Heart left ventricle (tissue), 16 donors: Measurements from ENCODE around the gene WBP1L. TPM values are rescaled to one million over a fixed set of nuclear protein-coding genes. Genes with fewer than 3 reads are reported as not detected.
A peak's percentile ranks its signal among the peaks of the same experiment; 100 is the strongest.

Experiments
- ATAC-seq, 4 donors: fragments of 200-7000 bp; cut with Tn5 transposase; one replicate each; pipeline ENCODE4 v1.9.1; 2020 to 2022; ENCODE audit warnings: moderate library complexity in 4 of 4, mild to moderate bottlenecking in 3 of 4, moderate number of reproducible peaks in 1 of 4
- DNase-seq, 5 donors: peaks; one replicate each; pipeline ENCODE4 v3.0.0-alpha.2; 2020
- H3K27ac ChIP-seq, 12 donors: fragments of 200-600 bp; sonication (generic) in 4 of 12; one replicate each; pipeline versions ENCODE4 v1.5.0 to v1.8.0; 2016 to 2022; ENCODE audit warnings: mild to moderate bottlenecking in 2 of 12
- H3K27me3 ChIP-seq, 9 donors: fragments of 200-600 bp; sonication (generic) in 2 of 9; one replicate each; pipeline versions ENCODE4 v1.5.1 to v1.8.0; 2016 to 2022; ENCODE audit warnings: mild to moderate bottlenecking in 3 of 9
- H3K36me3 ChIP-seq, 9 donors: fragments of 200-600 bp; sonication (generic) in 2 of 9; one replicate each; pipeline versions ENCODE4 v1.5.0 to v1.8.0; 2018 to 2022; ENCODE audit warnings: mild to moderate bottlenecking in 2 of 9
- H3K4me1 ChIP-seq, 12 donors: fragments of 200-600 bp; sonication (generic) in 4 of 12; one replicate each; pipeline versions ENCODE4 v1.5.0 to v1.8.0; 2016 to 2022; ENCODE audit warnings: mild to moderate bottlenecking in 3 of 12
- H3K4me3 ChIP-seq, 12 donors: fragments of 200-600 bp; sonication (generic) in 4 of 12; one replicate each; pipeline versions ENCODE4 v1.5.0 to v1.8.0; 2017 to 2022; ENCODE audit warnings: mild to moderate bottlenecking in 9 of 12, moderate library complexity in 4 of 12
- H3K9me3 ChIP-seq, 12 donors: fragments of 200-600 bp; sonication (generic) in 4 of 12; one replicate each; pipeline versions ENCODE4 v1.5.0 to v1.8.0; 2016 to 2022; ENCODE audit warnings: mild to moderate bottlenecking in 1 of 12
- POLR2A ChIP-seq, 2 donors: fragments of 450-650 bp; IDR thresholded peaks; one replicate each; pipeline ENCODE4 v1.6.1; 2017; ENCODE audit warnings: antibody characterized with exemption in 2 of 2, mild to moderate bottlenecking in 2 of 2, moderate library complexity in 2 of 2
- WGBS, 4 donors: extraction: QIAGEN DNeasy Blood & Tissue Kit in 2 of 4; methylation state at CpG; one replicate each; pipeline versions ENCODE4 v1.1.5 to v1.1.7; 2013 to 2018; 5-methylcytosine and 5-hydroxymethylcytosine counted together
- intact Hi-C, 10 donors: fragments of 100-400 bp; cut with DNase I; formaldehyde crosslinking; loops; one replicate each; pipeline versions ENCODE4 v1.11.1 to v1.14.2; 2022
- polyA plus RNA-seq, 2 donors: library from polyadenylated mRNA; stranded (reverse); fragments of 200-250 nt; gene quantifications; one replicate each; pipeline ENCODE4 v1.2.3, GENCODE V29; 2013
- total RNA-seq, 9 donors: library from RNA; depleted of rRNA in 2 of 9; stranded (reverse); fragments of >200 nt in 2 of 9; fragmentation: NEBNext Ultra II Directional in 3 of 9; extraction: Animal tissue kit (Norgen Biotek cat#: 25700) in 3 of 9; gene quantifications; one replicate each; pipeline versions ENCODE4 v1.1.0 to v1.2.4, GENCODE V29; 2016 to 2023
- TF ChIP-seq, protein P1 (sequence below), 12 donors: fragments of 200-600 bp; sonication (generic) in 4 of 12; IDR thresholded peaks; one replicate each; pipeline versions ENCODE4 v1.5.0 to v1.8.0; 2018 to 2022; ENCODE audit warnings: antibody characterized with exemption in 12 of 12, mild to moderate bottlenecking in 5 of 12
- donor health status: ischemic (EF 13 %, LVEDD 7.1; RV severe dilation, severe dysfunction).
- donor health status: healthy with polysubstance abuse.
- donor health status: DM: no; HTN: yes; CAD: no.
- donor health status: DM: no; HTN: no; CAD: no.
- donor health status: ischemic (EF 25% LVEDD 6.9; RV normal size, moderate dysfunction).
- donor health status: ischemic (EF 25% LVEDD 5.7; RV mildly dilated, moderate dysfunction).
- donor health status: healthy.
- donor health status: DM: yes; HTN: yes; CAD: no.
- donor health status: ischemic (EF 35%, LVEDD 5.7; RV mildly dilated, moderate dysfunction).
- donor health status: nonischemic (EF 11% LVEDD 7.7; RV severe dilation, severe dysfunction).
- donor health status: DM: yes; HTN: yes; CAD: no.
- donor health status: PGD.
- donor health status: ischemic (EF 29% LVEDD 5.4; RV normal size, mild dysfunction).
- donor health status: nonischemic (EF 23%, LVEDD 6.1; RV moderate dilation, normal function).

WBP1L gene
- total and polyA plus RNA-seq, 11 donors = 10.7 to 75.1 (median 27.6) TPM

DNA sequence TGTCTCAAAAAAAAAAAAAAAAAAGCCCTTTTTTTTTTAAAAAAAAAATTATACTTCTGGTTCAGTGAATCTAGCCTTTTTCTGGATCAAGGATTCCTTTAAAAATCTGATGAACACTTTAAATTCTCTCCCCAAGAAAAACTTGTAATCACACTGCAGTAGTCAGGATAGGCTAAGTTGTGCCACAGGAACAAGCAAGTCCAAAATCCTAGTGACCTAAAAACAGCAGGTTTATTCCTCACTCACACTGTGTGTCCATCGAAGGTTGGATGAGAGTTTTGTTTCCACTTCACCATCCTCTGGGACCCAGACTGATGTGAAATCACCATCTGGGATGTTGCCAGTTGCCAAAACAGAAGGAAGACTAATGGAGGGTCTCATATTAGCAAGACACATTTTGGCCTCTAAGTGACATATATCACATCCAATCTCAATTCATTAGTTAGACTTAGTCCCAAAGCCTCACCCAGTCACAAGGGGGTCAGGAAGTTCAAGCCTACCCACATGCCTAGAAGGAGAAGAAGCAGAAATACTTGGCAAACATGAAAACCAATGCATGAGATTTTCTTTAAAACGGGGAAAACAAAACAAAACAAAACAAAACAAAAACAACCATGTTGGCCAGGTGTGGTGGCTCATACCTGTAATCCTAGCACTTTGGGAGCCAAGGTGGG, 60.8 kb downstream of the WBP1L start:
- H3K27ac ChIP-seq = peak overlapping the region in 2 of 12 donors; percentile 85 to 93
- H3K9me3 ChIP-seq = no peaks in the 10 kb centered on the region
- DNase-seq = no peak
- H3K4me3 ChIP-seq = no peak overlapping the region
- 75 to 83% (median 79%) methylated on average over 2 of the region's 2 CpGs for WGBS, 4 donors
- no peak for ATAC-seq
- H3K36me3 ChIP-seq = peaks cover 0 to 52% (median 25%) of the 10 kb centered on the region in 9 donors
- intact Hi-C loops = loop anchor here in 4 of 10 donors (5.0 to 10.0 kb wide), 4 partner anchors 42 to 60 kb away; partner anchors contain the start of gene WBP1L (in 1 of the 4)
- no peak for TF ChIP-seq POLR2A (IDR thresholded peaks at IDR 0.05)
- TF ChIP-seq, protein P1, sequence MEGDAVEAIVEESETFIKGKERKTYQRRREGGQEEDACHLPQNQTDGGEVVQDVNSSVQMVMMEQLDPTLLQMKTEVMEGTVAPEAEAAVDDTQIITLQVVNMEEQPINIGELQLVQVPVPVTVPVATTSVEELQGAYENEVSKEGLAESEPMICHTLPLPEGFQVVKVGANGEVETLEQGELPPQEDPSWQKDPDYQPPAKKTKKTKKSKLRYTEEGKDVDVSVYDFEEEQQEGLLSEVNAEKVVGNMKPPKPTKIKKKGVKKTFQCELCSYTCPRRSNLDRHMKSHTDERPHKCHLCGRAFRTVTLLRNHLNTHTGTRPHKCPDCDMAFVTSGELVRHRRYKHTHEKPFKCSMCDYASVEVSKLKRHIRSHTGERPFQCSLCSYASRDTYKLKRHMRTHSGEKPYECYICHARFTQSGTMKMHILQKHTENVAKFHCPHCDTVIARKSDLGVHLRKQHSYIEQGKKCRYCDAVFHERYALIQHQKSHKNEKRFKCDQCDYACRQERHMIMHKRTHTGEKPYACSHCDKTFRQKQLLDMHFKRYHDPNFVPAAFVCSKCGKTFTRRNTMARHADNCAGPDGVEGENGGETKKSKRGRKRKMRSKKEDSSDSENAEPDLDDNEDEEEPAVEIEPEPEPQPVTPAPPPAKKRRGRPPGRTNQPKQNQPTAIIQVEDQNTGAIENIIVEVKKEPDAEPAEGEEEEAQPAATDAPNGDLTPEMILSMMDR (IDR thresholded peaks at IDR 0.05) = no peak
- H3K4me1 ChIP-seq = peaks cover 14 to 58% (median 40%) of the 10 kb centered on the region in 12 donors
- H3K27me3 ChIP-seq = no peaks in the 10 kb centered on the region

DNA sequence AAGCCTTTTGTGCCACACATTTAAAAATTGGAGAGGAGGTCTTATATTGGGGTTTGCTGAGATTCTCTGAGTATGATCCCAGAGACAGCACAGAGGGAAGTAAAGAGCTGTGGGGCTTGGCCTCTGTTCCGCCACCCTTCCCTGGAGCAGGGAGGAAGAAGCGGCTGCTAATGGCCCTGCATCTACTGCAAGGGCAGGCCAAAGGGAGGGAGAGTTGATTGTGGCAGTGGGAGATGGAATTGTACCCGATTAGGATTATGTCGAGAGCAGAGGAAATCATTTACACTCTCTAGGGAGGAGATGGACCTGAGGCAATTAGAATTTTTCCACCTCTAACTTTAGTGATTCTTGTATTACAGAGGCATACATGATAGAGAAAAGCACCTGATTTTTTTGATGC, 64.6 kb downstream of the WBP1L start:
- no peaks in the 10 kb centered on the region for H3K9me3 ChIP-seq
- H3K4me1 ChIP-seq = peaks cover 0 to 48% (median 14%) of the 10 kb centered on the region in 12 donors
- ATAC-seq (no peak), DNase-seq (no peak)
- peaks cover 0 to 73% (median 50%) of the 10 kb centered on the region in 9 donors for H3K36me3 ChIP-seq
- 62 to 80% (median 66%) methylated on average over 4 of the region's 4 CpGs for WGBS, 4 donors
- H3K27me3 ChIP-seq = no peaks in the 10 kb centered on the region
- intact Hi-C loops = loop anchor here in 3 of 10 donors (5.0 to 10.0 kb wide), 3 partner anchors 46 to 64 kb away; partner anchors contain the start of gene WBP1L (in 1 of the 3)
- TF ChIP-seq, protein P1 (IDR thresholded peaks at IDR 0.05) = no peak
- no peak for TF ChIP-seq POLR2A (IDR thresholded peaks at IDR 0.05)
- peak overlapping the region in 1 of 12 donors; percentile 58 for H3K27ac ChIP-seq
- H3K4me3 ChIP-seq = no peak overlapping the region

DNA sequence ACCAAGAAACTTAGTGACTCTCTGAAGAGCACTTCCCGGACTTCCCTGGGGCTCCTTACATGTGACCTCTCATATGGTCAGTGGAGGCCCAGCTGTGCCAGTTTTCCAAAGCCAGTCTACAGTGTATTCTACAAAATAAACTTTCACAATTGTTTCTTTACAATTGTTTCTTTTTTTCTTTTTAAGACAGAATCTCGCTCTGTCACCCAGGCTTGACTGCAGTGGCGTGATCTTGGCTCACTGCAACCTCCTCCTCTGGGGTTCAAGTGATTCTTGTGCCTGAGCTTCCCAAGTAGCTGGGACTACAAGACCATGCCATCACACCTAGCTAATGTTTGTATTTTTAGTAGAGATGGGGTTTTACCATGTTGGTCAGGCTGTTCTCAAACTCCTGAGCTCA, 67.6 kb downstream of the WBP1L start:
- no peaks in the 10 kb centered on the region for H3K27me3 ChIP-seq
- H3K4me3 ChIP-seq = no peak overlapping the region
- 95 to 97% (median 96%) methylated on average over 3 of the region's 3 CpGs for WGBS, 4 donors
- intact Hi-C loops = loop anchor here in 3 of 10 donors (5.0 to 10.0 kb wide), 3 partner anchors 34 to 77 kb away; no protein-coding TSS in a partner anchor
- no peaks in the 10 kb centered on the region for H3K9me3 ChIP-seq
- H3K36me3 ChIP-seq = peaks cover 0 to 66% (median 59%) of the 10 kb centered on the region in 9 donors
- peak overlapping the region in 3 of 12 donors; percentile 95 to 98 (median 96) for H3K27ac ChIP-seq
- ATAC-seq (no peak), DNase-seq (no peak)
- H3K4me1 ChIP-seq = peaks cover 6 to 71% (median 41%) of the 10 kb centered on the region in 12 donors
- no peak for TF ChIP-seq POLR2A (IDR thresholded peaks at IDR 0.05)
- TF ChIP-seq, protein P1 (IDR thresholded peaks at IDR 0.05) = no peak

DNA sequence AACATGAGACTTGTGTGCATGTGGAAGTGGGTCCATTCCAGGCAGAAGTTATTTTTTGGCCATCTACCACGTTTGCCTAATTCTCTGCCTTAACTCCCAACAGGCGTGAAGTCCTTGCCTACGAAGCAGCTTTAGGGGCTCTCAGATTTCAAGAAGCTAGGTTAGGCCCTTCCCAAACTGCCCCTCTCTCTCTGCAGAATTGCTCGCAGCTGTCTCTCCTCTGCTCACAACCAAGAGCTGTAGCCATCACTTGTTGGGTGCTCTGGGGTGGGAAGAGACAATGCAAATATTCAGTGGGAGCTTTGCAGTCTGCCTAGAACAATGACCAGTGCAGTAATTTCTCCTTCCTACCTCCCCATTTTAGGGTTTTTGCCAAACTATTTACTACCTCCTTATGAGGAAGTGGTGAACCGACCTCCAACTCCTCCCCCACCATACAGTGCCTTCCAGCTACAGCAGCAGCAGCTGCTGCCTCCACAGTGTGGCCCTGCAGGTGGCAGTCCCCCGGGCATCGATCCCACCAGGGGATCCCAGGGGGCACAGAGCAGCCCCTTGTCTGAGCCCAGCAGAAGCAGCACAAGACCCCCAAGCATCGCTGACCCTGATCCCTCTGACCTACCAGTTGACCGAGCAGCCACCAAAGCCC, 68.6 kb downstream of the WBP1L start:
- peaks cover 0 to 58% (median 55%) of the 10 kb centered on the region in 9 donors for H3K36me3 ChIP-seq
- TF ChIP-seq, protein P1 (IDR thresholded peaks at IDR 0.05) = no peak
- TF ChIP-seq POLR2A (IDR thresholded peaks at IDR 0.05) = no peak
- H3K9me3 ChIP-seq = no peaks in the 10 kb centered on the region
- DNase-seq (peak in 2 of 5 donors; percentile 45 to 48), ATAC-seq (no peak)
- no peaks in the 10 kb centered on the region for H3K27me3 ChIP-seq
- intact Hi-C loops = loop anchor here in 3 of 10 donors (5.0 to 10.0 kb wide), 3 partner anchors 35 to 78 kb away; no protein-coding TSS in a partner anchor
- H3K4me1 ChIP-seq = peaks cover 6 to 81% (median 46%) of the 10 kb centered on the region in 12 donors
- no peak overlapping the region for H3K4me3 ChIP-seq
- peak overlapping the region in 7 of 12 donors; percentile 21 to 98 (median 87) for H3K27ac ChIP-seq
- WGBS, 4 donors = 70 to 84% (median 82%) methylated on average over 7 to 9 of the region's 9 CpGs
